GM18507 (cell line): ENCODE data around the gene DGCR2.
"Not testable (repeated sequence)": the region's sequence is repeated elsewhere in the genome, so short reads cannot be mapped to it uniquely, and the experiment has no call there.

Experiments
- DNase-seq: peaks from one replicate; pipeline ENCODE4 v3.0.0; 2011; ENCODE audit warnings: low read depth; ENCODE audit not compliant: insufficient read length; ENCODE audit errors: extremely low spot score
- FAIRE-seq: peaks from 2 replicates; lab custom pipeline; 2011; peaks lifted over from hg19 to GRCh38; lab: Jason Lieb, UNC

Gene DGCR2

DNA sequence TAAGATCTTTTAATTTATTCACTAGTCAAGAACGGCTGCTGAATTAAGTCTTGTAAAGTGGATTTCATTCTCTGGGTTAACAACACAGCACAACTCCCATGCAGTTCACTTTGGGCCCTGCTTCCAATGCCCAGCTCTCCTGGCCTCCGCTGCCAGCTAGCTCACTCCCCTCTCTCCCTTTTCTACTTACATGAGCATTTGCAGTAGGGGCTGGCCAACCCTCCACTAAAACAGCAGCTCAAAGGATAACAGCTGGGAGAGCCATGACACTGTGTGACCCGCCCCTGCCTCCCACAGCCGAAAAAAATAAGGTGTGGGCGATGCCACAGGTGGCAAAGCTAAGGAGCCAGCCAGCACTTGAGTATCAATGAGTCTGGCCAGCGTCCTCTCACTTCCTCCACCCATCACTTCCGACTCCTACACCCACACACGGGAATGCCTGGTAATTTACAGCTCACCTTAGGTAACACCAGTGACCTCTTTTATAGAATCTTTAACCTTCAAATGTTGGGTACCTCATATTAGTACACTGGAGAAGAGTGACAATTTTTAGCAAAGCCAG, 56.8 kb downstream of the DGCR2 start:
- DNase-seq = no peak
- FAIRE-seq = no peak

DNA sequence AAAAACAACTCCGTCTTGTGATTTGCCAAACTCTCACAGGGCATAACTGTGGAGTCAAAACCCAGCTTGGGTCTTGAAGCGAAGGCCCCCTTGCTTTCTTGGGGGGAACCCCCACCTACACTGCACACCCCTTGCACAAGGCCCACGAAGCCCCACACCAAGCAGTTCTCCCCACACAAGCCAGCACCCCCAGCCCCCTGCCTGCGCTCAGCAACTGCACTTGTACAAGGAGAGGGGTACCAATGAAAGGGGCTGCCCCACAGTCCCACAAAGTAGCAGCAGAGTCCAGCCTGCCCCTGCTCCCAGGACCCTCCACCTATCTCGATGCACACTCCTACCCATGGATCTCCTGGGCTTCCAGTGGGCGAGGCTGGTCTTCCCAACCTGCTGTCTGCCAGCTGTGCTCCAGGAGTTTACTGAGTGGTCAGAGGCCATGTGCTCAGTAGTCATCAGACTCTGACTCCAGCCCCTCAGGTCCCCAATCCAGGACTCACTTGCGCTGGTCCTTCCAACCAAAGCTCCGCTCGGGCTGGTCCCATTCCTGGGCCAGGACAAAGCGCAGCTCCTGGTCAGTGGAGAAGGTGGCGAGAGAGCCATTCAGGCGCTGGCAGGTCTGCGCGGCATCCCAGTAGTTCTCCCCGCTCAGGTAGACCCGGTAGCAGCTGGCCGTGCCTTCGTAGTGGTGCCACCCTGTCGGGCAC, 57.7 kb downstream of the DGCR2 start:
- no peak for FAIRE-seq

DNA sequence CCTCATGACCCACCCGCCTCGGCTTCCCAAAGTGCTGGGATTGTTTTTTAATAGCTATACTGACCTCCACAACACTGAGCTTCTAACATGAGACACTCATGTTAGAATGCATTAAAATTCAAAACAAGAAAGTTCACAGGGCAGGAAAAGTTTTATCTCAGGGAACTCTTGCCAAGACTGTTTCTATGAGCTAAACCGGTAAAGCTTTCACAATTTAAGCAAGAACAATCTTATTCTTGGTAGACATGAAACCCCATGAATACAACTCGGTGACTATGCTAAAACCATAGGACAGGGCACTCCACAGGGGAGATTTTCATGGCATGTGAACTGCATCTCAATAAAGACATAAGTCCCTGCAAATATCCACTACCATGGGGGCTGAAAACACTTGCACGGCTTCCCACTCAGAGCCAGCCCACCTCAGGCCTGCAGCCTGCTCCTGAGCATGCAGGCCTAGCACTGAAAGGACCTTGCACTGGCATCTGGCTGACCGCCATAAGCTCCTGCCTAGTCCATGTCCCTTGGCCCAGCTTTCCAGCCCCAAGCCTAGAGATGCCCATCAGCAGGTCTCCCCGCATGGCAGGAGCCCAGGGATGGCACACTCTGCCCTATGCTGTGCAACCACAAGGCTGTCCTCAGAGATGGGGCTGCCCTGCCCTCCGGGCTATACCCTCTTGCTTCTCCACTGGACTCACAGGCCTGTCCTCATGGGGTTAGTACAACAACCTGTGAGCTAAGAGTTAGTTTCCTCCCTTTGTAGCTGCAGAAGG, 58.4 kb downstream of the DGCR2 start:
- FAIRE-seq = no peak
- no peak for DNase-seq

More for the DNA sequence above, 57.7 kb downstream of the DGCR2 start:
- DNase-seq = no peak

DNA sequence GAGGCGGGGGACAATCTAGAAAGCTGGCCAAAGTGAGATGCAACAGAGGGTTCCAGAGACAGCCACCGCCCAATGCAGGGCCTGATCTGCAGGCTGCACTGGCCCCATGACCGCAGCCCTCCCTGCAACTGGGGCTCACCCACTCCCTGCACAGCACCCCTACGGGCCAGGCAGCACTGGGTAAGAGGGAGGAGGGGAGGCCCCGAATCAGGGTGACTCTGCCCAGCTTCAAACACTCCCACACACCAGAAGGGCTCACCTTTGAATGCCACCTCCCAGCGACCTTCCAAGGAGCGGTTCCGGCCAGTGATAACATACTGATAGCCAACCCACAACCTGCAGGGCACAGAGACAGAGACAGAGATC, 59.3 kb downstream of the DGCR2 start:
- DNase-seq = no peak
- no peak for FAIRE-seq

DNA sequence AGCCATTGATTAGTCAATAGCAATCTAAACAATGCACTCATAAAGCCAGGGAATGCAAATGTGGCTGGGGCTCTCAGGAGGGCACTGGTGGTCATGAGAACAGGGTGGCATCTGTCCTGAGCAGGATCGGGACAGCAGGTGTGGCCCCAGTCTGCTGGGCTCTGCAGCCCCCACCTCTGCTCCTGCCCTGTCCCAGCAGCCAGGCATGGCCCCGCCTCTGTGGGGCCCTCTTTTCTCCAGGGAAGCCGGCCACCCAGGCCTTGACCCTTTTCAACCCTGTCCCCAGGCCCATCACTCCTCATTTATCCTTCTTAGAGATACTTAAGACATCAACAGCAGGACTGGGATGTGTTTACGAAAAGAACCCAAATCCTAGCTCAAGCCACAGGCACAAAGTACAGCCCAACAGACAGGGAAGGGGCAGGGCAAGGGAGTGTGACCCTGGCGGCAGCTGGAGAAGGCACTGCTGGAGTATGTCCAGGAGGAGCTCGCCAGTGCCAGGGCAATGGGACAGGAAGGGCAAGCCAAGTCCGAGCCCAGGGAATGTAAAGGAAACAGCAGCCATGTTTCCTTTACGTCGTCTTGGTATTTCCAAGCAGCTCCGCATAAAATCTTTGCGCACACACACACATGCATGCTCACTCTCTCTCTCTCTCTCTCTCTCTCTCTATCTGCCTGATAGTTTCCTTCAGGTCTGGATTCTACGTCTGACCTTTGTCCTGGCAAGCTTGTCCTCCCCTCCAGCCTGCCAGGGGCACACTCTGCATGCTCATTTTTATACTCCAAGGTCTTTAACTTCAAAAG, 59.9 kb downstream of the DGCR2 start:
- no peak for FAIRE-seq
- no peak for DNase-seq

DNA sequence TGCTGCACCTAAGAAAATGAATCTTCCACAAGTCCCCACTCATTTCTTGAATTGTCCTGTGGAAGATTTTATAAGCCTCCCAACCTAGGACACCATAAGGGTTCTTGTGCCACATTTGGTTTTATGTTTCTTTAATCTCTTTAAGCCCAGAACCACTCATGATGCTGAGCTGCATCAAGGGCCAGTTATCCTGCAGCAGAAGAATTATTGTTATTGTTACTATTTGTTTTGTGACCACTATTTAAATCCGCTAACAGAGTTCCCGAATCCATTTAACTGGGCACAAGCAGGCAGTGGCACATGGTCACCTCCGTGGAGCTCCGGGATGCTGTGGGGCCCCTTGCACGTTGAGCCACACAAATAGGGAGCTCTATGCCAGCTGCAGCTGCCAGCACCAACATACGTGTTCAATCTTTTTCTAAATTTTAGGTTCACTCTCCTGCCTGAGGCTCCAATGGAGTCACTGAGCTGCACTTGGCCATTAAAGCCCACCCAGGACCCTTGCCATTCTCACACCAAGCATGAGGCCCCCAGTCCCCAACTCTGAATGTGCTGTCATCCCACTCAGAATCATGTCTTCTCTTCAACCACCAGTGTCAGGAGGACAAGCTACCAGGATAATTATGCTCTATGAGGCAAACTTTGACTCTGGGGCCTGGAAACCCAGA, 60.6 kb downstream of the DGCR2 start:
- FAIRE-seq (no peak), DNase-seq (no peak)

DNA sequence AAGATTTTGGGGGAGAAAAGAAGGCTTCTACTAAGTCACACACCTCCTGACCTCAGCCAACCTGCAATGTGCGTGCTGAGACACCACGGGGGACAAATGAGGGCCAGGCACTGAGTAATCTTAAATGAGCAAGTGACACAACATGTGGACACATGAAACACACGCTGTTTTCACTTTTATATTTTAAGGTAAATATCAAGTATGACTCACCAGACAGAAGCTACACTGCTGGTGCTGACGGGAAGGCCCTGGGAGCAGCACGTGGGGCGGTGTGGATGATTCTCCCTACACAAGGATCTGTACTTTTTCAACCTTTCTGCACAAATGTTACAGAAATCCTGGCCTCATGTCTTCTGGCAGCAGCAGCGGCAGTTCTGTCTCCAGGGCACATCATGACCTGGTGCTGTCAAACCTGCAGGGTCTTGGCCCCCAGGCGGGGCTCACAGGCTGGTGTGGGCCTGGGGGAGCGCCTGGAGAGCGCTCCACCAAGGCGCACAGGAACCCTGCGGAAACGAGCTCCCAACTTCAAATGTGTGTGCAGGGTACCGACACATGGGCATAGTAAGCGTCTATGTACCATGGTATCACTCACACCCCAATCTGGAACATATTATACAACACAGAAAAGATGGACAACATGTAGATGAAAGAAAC, 61.7 kb downstream of the DGCR2 start:
- DNase-seq (no peak), FAIRE-seq (no peak)

DNA sequence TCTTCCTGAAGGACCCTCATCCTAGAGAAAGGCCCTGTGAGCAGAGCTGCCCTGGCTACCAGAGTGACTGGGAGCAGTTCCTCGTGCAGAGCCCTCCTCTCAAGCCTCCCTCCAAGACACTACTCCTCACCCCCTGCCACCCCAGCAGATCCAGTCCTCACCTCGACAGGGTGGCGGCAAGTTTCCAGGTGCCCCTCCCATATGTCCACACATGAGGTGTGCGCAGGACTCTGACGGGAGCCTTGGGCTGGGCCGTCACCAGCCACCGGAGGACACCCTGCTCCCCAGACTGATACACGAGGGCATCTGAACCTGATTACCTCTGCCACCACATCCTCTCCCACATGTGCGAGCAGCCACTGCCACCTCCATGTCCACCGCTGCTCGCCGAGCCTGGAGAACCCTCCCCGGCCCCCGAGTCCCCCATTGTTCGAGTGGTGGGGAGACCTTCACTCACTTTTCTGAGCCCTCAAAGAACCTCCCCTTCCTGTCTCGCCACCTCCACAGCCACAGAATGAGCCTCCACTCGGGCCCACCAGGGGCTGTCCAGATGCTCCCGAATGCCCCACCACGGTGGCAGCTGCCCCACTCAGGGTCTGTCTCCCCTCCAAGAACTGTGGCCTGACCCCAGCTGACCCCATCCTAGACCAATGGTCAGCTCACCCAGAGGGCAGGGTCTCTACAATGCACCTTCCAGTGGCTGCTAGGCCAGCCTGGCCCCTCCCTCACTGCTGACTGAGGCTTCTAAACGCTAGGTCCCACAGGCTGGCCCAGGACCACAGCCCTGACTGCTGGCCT, 62.5 kb downstream of the DGCR2 start:
- FAIRE-seq (no peak), DNase-seq (no peak)

DNA sequence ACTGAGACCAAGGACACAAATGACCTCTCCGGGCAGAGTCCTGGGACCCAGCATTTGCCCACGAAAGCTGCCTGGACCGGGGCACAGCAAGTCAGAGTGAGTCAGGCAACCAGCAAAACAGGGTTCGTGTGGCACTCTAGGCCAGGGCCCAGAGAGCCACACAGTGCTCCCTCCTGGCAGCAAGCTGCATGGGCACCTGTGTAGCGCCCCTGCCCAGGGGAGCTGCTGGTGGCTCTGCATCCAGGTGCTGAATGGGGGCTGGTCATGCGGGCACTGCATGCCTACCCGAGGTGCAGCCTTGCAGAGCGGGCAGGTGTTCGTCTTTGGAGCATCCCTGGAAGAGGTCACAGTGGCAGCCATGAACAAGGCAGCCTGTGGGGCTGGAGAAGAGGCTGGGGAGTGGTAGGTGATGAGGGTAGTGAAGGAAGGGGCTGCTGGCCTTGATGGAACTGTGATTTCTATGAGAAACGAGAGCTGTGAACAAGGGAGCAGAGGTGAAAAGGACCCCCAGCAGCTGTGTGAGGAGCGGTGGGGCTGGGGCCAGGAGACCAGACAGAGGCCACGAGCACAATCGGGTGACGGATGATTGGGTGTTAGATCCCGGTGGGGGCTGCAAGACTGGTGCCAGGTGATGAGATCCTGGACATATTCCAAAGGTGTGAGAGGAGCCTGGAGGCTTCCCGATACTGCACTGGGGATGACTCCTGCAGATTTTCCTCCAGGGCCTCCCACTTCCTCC, 63.3 kb downstream of the DGCR2 start:
- no peak for FAIRE-seq

DNA sequence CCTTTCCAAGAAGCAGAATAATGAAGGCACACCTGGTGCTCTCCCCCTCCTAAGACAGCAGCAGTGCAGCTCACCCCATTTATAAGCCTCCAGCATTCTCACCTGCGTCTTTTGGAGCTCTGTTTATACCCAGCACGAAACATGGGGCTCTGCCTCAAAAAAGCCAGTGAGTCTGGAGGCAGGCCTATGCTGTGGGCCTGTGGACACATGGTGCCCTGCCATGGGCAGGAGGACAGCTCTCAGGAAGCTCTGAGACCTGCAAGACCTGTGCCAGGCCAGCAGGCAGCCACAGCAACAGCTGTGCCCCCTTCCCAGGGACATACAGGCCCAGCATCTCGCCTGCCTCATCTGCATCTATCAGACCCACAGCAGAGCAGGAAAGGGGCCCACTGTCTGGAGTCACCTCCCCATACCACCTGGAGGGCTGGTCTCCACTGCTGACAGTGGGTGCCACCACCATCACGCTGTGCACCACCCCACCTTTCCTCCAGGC, 64.2 kb downstream of the DGCR2 start:
- DNase-seq (no peak), FAIRE-seq (no peak)

More for the DNA sequence above, 63.3 kb downstream of the DGCR2 start:
- no peak for DNase-seq

DNA sequence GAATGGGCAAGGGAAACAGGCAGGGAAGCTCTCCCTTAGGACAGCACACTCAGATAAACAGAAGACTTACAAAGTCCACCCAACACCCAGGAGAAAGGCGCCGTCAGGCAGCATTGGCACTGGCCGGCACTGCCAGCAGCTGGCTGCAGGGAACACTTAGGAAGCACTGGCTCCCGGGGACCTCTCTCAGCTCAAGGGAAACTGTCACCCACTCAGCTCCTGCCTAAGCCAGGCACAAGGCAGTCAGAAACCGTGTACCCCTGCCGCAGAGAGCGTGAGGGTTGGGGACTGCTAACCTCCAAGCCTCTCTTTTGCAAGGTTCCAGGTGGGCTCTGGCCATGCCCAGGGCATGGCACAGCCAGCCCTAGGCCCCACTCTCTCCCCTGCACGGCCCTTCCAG, 64.7 kb downstream of the DGCR2 start:
- FAIRE-seq = no peak
- DNase-seq = no peak

DNA sequence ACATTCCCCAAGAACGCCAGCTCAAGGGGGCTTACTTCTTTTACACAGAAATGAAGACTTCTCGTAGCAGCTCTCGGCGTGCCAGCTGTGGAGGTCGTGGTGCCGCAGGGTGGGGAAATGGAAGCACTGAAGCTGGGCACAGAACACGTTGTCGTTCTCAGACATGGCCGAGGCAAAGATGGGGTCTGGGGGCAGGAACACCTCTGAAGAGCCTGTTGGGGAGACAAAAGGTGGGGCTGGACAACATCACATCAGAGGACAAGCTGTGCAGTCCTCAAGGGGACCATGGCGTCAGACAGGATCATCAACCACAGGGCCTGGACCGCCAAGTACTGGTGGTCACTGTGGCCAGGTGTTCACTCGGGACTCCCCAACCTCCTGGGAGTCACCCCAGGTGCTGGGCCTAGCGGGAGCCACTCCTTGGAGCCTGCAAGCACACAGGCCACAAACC, 65.2 kb downstream of the DGCR2 start:
- FAIRE-seq (no peak), DNase-seq (no peak)

DNA sequence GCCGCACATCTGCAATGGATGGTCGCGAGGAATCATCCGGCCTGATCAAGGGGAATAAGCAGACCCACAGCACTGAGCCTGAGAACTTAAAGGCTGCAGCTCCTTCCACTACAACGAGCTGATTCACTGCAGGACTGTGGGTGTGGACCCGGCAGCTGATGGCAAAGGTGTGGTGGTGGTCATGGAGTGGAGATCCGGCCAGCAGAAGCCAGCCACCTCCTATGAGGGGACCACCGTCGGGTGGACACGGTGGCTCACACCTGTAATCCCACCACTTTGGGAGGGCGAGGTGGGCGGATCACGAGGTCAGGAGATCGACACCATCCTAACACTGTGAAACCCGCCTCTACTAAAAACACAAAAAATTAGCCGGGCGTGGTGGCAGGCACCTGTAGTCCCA, 66.4 kb downstream of the DGCR2 start:
- DNase-seq (no peak), FAIRE-seq (no peak)

DNA sequence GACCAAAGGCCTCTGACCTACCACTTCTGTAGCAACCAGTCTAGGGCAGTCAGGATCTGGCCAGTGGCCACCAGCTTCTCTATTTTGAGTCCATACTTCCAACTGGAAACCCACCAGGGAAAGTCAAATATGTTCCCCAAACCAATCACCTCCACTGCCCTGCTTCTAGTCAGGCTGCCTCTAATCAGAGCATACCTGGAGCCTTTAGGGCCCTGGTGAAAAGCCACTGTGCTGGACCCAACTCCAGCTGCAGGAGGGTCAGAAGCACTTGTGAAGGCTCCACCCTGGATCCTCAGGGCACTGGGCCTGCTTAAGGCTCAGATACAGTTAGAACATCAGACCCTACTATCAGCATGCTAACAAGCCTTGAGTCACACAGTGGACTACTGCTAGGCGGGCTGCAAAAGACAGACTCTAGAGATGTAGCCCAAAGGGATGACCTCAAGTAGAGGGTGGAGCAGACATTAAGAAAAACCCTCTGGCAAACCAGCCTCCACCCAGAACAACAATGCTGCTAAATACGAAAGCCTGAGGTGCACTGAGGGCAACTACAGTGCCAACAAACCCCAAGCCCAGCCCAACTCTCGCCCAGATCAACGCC, 69.2 kb downstream of the DGCR2 start:
- DNase-seq (no peak), FAIRE-seq (no peak)

DNA sequence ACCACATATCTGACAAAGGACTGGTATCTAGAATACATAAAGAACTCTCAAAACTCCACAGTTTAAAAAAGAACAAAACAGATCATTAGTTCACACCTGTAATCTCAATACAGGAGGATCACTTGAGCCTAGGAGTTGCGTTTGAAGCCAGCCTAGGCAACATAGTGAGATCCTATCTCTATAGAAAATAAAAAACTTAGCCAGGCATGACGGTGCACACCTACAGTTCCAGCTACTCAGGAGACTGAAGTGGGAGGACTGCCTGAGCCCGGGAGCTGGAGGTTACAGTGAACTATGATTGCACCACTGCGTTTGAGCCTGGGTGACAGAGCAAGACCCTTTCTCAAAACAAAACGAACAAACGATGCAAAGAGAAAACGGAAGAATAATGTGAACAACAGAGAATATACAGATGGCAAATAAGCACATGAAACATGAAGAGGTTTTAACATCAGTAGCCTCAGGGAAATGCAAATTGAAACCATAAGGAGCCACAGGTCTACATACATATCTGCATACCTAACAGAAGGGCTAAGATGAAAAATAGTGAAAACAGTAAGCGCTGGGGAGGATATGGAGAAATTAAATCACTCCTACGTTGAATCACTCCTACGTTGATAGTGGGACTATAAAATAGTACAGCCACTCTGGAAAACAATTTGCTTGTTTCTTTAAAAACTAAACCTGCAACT, 70.7 kb downstream of the DGCR2 start:
- FAIRE-seq (no peak), DNase-seq (no peak)

DNA sequence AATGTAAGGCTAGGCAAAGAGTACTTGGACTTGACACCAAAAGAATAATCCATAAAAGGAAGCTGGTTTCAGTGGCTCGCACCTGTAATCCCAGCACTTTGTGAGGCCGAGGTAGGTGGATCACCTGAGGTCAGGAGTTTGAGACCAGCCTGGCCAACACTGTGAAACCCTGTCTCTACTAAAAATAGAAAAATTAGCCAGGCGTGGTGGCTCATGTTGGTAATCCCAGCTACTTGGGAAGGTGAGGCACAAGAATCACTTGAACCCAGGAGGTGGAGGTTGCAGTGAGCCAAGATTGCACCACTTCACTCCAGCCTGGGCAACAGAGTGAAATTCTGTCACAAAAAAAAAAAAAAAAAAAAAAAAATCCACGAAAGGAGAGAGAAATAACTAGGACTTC, 71.4 kb downstream of the DGCR2 start:
- not testable (repeated sequence) for FAIRE-seq, DNase-seq

DNA sequence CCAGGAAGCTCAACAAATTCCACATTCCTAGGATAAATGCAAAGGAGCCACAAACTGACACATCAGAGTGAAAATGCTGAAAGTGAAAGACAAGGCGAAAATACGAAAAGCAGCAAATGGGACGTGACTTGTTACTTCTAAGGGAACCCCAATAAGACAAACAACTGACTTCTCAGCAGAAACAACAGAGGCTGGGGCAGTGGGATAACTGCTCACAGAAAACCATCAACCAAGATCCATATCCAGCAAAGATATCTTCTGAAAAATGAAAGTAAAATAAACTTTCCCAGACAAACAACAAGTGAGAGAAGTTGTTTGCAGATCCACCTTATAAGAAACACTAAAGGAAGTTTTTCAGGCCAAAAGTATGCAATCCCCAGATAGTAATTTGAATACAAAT, 72.1 kb downstream of the DGCR2 start:
- FAIRE-seq (no peak), DNase-seq (no peak)
